HEK293 (cell line): ENCODE measurements around the gene UBASH3B.
A peak's percentile ranks its signal among the peaks of the same experiment; 100 is the strongest.

Experiments used
- CTCF ChIA-PET: fragments of 350-600 bp; formaldehyde crosslinking; extraction: SDS; loops from one replicate; lab custom pipeline; 2021; ENCODE audit warnings: antibody characterized with exemption; lab: Yijun Ruan, JAX
- POLR2A ChIA-PET: fragments of 300-600 bp; formaldehyde crosslinking; extraction: SDS; loops from one replicate; lab custom pipeline; 2020; ENCODE audit warnings: antibody characterized with exemption, inconsistent platforms; lab: Yijun Ruan, JAX
- H3K27ac ChIP-seq: fragments of 200-500 bp; sonication (Bioruptor generic); 2 replicates; pipeline ENCODE4 v1.5.1; 2014; ENCODE audit warnings: low read depth, low read length, control low read depth, inconsistent platforms; ENCODE audit errors: extremely low read depth
- H3K36me3 ChIP-seq, 2 experiments: fragments of 200-500 bp in 1 of 2; sonication (Bioruptor generic) in 1 of 2; 1 replicate in 1 of 2; 2 replicates in 1 of 2; pipeline ENCODE4 v1.5.1; 2014 to 2017; ENCODE audit warnings: inconsistent platforms in 2 of 2, low read length in 2 of 2; ENCODE audit not compliant: control insufficient read depth in 2 of 2, insufficient read depth in 1 of 2
- H3K4me1 ChIP-seq: fragments of 200-500 bp; sonication (Bioruptor generic); 2 replicates; pipeline ENCODE4 v1.5.1; 2014; ENCODE audit warnings: mild to moderate bottlenecking, low read length, inconsistent platforms; ENCODE audit not compliant: control insufficient read depth, insufficient read depth
- H3K4me3 ChIP-seq: 2 replicates; pipeline ENCODE4 v1.5.1; 2011; ENCODE audit warnings: low read depth, mild to moderate bottlenecking, control low read depth, low read length, moderate library complexity
- H3K9me3 ChIP-seq: fragments of 200-500 bp; sonication (Bioruptor generic); 2 replicates; pipeline ENCODE4 v1.5.1; 2014; ENCODE audit warnings: low read depth, low read length, inconsistent platforms; ENCODE audit not compliant: control insufficient read depth, insufficient read depth
- GLIS1 ChIP-seq: fragments of 450-650 bp; formaldehyde crosslinking; IDR thresholded peaks from 2 replicates; pipeline ENCODE4 v1.5.1; 2016; ENCODE audit warnings: missing biosample characterization, missing genetic modification characterization
- KLF1 ChIP-seq: fragments of 450-650 bp; formaldehyde crosslinking; IDR thresholded peaks from 2 replicates; pipeline ENCODE4 v1.5.1; 2016; ENCODE audit warnings: missing biosample characterization, missing genetic modification characterization
- OVOL3 ChIP-seq: fragments of 450-650 bp; formaldehyde crosslinking; IDR thresholded peaks from 2 replicates; pipeline ENCODE4 v1.5.1; 2016; ENCODE audit warnings: missing biosample characterization, missing genetic modification characterization
- PRDM10 ChIP-seq: fragments of 450-650 bp; formaldehyde crosslinking; IDR thresholded peaks from 2 replicates; pipeline ENCODE4 v1.5.1; 2016; ENCODE audit warnings: missing biosample characterization, missing genetic modification characterization
- SCRT1 ChIP-seq: fragments of 450-650 bp; formaldehyde crosslinking; IDR thresholded peaks from 2 replicates; pipeline ENCODE4 v1.5.1; 2016; ENCODE audit warnings: missing biosample characterization, missing genetic modification characterization, borderline replicate concordance
- SCRT2 ChIP-seq: fragments of 450-650 bp; formaldehyde crosslinking; IDR thresholded peaks from 2 replicates; pipeline ENCODE4 v1.5.1; 2016; ENCODE audit warnings: missing biosample characterization, missing genetic modification characterization
- SP3 ChIP-seq: fragments of 450-650 bp; formaldehyde crosslinking; IDR thresholded peaks from 2 replicates; pipeline ENCODE4 v1.5.1; 2016; ENCODE audit warnings: missing biosample characterization, missing genetic modification characterization
- TRIM28 ChIP-seq: IDR thresholded peaks from 2 replicates; pipeline ENCODE4 v1.6.1; 2011; ENCODE audit warnings: low read length, control low read depth, borderline replicate concordance
- WT1 ChIP-seq: fragments of 450-650 bp; formaldehyde crosslinking; IDR thresholded peaks from 2 replicates; pipeline ENCODE4 v1.5.1; 2016; ENCODE audit warnings: missing biosample characterization, missing genetic modification characterization
- ZEB2 ChIP-seq: fragments of 450-650 bp; formaldehyde crosslinking; IDR thresholded peaks from 2 replicates; pipeline ENCODE4 v1.5.1; 2016; ENCODE audit warnings: missing biosample characterization, missing genetic modification characterization
- ZNF121 ChIP-seq: fragments of 450-650 bp; formaldehyde crosslinking; IDR thresholded peaks from 2 replicates; pipeline ENCODE4 v1.5.1; 2016; ENCODE audit warnings: missing biosample characterization, missing genetic modification characterization
- ZNF132 ChIP-seq: fragments of 450-650 bp; formaldehyde crosslinking; IDR thresholded peaks from 2 replicates; pipeline ENCODE4 v1.5.1; 2017; ENCODE audit warnings: missing biosample characterization, missing genetic modification characterization, borderline replicate concordance
- ZNF146 ChIP-seq: fragments of 450-650 bp; formaldehyde crosslinking; IDR thresholded peaks from 2 replicates; pipeline ENCODE4 v1.5.1; 2016; ENCODE audit warnings: missing biosample characterization, missing genetic modification characterization
- ZNF184 ChIP-seq: fragments of 450-650 bp; IDR thresholded peaks from 2 replicates; pipeline ENCODE4 v1.5.1; 2018; ENCODE audit warnings: missing biosample characterization, mild to moderate bottlenecking, missing genetic modification characterization
- ZNF302 ChIP-seq: fragments of 450-650 bp; formaldehyde crosslinking; IDR thresholded peaks from 2 replicates; pipeline ENCODE4 v1.5.1; 2016; ENCODE audit warnings: missing biosample characterization, missing genetic modification characterization, low read depth
- ZNF324 ChIP-seq: fragments of 450-650 bp; formaldehyde crosslinking; IDR thresholded peaks from 2 replicates; pipeline ENCODE4 v1.5.1; 2016; ENCODE audit warnings: missing biosample characterization, missing genetic modification characterization
- ZNF555 ChIP-seq: fragments of 450-650 bp; formaldehyde crosslinking; conservative IDR thresholded peaks from 2 replicates; pipeline ENCODE4 v1.5.1; 2017; ENCODE audit warnings: missing biosample characterization, mild to moderate bottlenecking, missing genetic modification characterization, inconsistent platforms
- ZNF692 ChIP-seq: fragments of 450-650 bp; formaldehyde crosslinking; IDR thresholded peaks from 2 replicates; pipeline ENCODE4 v1.5.1; 2016; ENCODE audit warnings: missing biosample characterization, missing genetic modification characterization
- ZNF704 ChIP-seq: fragments of 450-650 bp; formaldehyde crosslinking; IDR thresholded peaks from 2 replicates; pipeline ENCODE4 v1.5.1; 2016; ENCODE audit warnings: missing biosample characterization, missing genetic modification characterization
- ZNF768 ChIP-seq: fragments of 450-650 bp; formaldehyde crosslinking; IDR thresholded peaks from 2 replicates; pipeline ENCODE4 v1.5.1; 2018; ENCODE audit warnings: missing biosample characterization, mild to moderate bottlenecking, missing genetic modification characterization
- ZNF785 ChIP-seq: fragments of 450-650 bp; formaldehyde crosslinking; IDR thresholded peaks from 2 replicates; pipeline ENCODE4 v1.5.1; 2016; ENCODE audit warnings: missing biosample characterization, missing genetic modification characterization
- ZSCAN23 ChIP-seq: fragments of 450-650 bp; formaldehyde crosslinking; IDR thresholded peaks from 2 replicates; pipeline ENCODE4 v1.5.1; 2016; ENCODE audit warnings: missing biosample characterization, missing genetic modification characterization
- TF ChIP-seq, protein P1 (sequence below): sonication (generic); formaldehyde crosslinking; IDR thresholded peaks from 2 replicates; pipeline ENCODE4 v1.8.1; 2022; ENCODE audit warnings: mild to moderate bottlenecking, moderate library complexity, missing genetic modification reagents

Gene UBASH3B

DNA sequence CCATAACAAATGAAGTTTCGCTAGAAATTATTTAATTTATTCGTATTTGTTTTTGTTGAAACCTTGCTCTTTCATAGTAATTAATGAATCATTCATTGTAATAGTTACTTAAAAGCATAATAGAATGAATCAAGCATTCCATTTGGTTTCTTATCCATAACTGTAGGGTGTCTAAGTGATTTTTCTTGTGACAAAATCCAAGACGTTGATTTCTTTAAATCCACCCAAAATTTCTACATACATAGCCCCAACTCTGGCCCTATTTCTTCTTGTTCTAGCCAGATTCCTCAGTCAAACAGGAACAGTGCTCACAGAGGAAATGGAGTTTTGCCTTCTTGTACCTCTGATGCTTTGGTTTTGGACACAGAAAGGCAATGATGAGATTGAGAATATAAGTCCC, 25.5 kb downstream of the UBASH3B start:
- Histone ChIP-seq H3K4me3 (no peak overlapping the region), H3K9me3 (no peaks in the 10 kb centered on the region), H3K27ac (no peak overlapping the region), H3K4me1 (no peaks in the 10 kb centered on the region), H3K36me3 (no peaks in the 10 kb centered on the region)
- ChIA-PET POLR2A (no interaction called here), CTCF (no interaction called here)
- TF ChIP-seq ZNF555 (tag by site-specific recombination) (no peak), ZNF302 (tag by site-specific recombination) (no peak), ZNF121 (no peak), WT1 (no peak), TRIM28 (no peak), ZNF324 (tag by site-specific recombination) (no peak), SCRT1 (tag by site-specific recombination) (no peak), KLF1 (tag by site-specific recombination) (no peak), ZNF785 (tag by site-specific recombination) (no peak), ZNF704 (tag by site-specific recombination) (no peak), SCRT2 (tag by site-specific recombination) (no peak), ZNF184 (no peak), ZSCAN23 (tag by site-specific recombination) (no peak), ZEB2 (tag by site-specific recombination) (no peak), ZNF146 (tag by site-specific recombination) (no peak), ZNF768 (no peak), OVOL3 (tag by site-specific recombination) (no peak)
- TF ChIP-seq, protein P1, sequence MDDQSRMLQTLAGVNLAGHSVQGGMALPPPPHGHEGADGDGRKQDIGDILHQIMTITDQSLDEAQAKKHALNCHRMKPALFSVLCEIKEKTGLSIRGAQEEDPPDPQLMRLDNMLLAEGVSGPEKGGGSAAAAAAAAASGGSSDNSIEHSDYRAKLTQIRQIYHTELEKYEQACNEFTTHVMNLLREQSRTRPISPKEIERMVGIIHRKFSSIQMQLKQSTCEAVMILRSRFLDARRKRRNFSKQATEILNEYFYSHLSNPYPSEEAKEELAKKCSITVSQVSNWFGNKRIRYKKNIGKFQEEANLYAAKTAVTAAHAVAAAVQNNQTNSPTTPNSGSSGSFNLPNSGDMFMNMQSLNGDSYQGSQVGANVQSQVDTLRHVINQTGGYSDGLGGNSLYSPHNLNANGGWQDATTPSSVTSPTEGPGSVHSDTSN (CRISPR knock-in tag): no peak

DNA sequence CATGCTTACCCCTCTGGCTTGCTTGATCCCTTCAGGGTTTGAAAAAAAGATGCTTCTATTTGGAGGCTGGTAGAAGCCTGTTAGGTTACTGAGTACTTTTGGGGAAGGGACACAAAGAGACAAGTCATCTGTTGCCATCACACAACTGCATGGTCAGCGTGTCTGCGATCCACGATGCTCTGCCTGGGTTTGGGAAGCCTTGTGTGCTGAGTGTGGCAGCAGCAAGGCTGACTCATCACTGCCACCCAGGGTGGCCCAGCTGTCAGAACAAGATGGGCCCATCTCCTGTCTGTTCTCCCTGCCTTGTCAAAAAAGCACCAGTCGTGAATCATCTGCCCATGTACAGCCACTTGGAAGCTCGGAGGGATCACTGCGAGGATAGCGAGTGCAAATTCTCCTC, 26.2 kb downstream of the UBASH3B start:
- H3K4me3 ChIP-seq: no peak overlapping the region
- no peaks in the 10 kb centered on the region for H3K4me1 ChIP-seq
- peak; percentile 36; the same call in 1 of the 2 replicates for TF ChIP-seq GLIS1 (tag by site-specific recombination)
- no peak for TF ChIP-seq PRDM10 (tag by site-specific recombination)
- TF ChIP-seq ZNF692: 0 out of 2 replicates have a peak, but pooled peaks have one; percentile 24
- TF ChIP-seq ZNF132 (tag by site-specific recombination): no peak
- no peak for TF ChIP-seq SP3 (tag by site-specific recombination)
- H3K27ac ChIP-seq: no peak overlapping the region
- no peaks in the 10 kb centered on the region for H3K9me3 ChIP-seq
- CTCF ChIA-PET: no interaction called here
- H3K36me3 ChIP-seq: no peaks in the 10 kb centered on the region
- POLR2A ChIA-PET: no interaction called here
